GM23338 (cell line): ENCODE results near the gene SNX1. TPM values are rescaled to one million over a fixed set of nuclear protein-coding genes. Genes with fewer than 3 reads are reported as not detected.

Source experiments
- ATAC-seq: fragments of 200-7000 bp; cut with Tn5 transposase; 3 replicates; pipeline ENCODE4 v1.9.1; 2020
- DNase-seq: peaks from one replicate; pipeline ENCODE4 v3.0.0-alpha.2; 2015; ENCODE audit warnings: low spot score
- H2AFZ ChIP-seq: fragments of 200-600 bp; sonication (generic); 2 replicates; pipeline ENCODE4 v1.8.0; 2016; ENCODE audit warnings: antibody characterized with exemption, mild to moderate bottlenecking, moderate library complexity
- H3F3A ChIP-seq: fragments of 200-600 bp; sonication (generic); replicated peaks from 2 replicates; pipeline ENCODE4 v1.8.0; 2017; ENCODE audit warnings: antibody characterized with exemption, mixed run types, low read depth
- H3K27ac ChIP-seq: fragments of 200-600 bp; sonication (generic); 2 replicates; pipeline ENCODE4 v1.6.1; 2016; ENCODE audit warnings: low read depth
- H3K27me3 ChIP-seq: fragments of 200-600 bp; sonication (generic); 2 replicates; pipeline ENCODE4 v1.8.0; 2016; ENCODE audit warnings: mild to moderate bottlenecking, mixed run types, moderate library complexity; ENCODE audit not compliant: insufficient read depth
- H3K36me3 ChIP-seq: fragments of 200-600 bp; sonication (generic); 2 replicates; pipeline ENCODE4 v1.8.0; 2016; ENCODE audit warnings: mild to moderate bottlenecking; ENCODE audit not compliant: insufficient read depth
- H3K4me1 ChIP-seq: fragments of 200-600 bp; sonication (generic); 2 replicates; pipeline ENCODE4 v1.8.0; 2016; ENCODE audit warnings: mild to moderate bottlenecking, moderate library complexity; ENCODE audit not compliant: insufficient read depth
- H3K4me2 ChIP-seq: fragments of 200-600 bp; sonication (generic); 2 replicates; pipeline ENCODE4 v1.7.1; 2017; ENCODE audit warnings: mixed run types
- H3K4me3 ChIP-seq: fragments of 200-600 bp; sonication (generic); 2 replicates; pipeline ENCODE4 v1.6.1; 2016; ENCODE audit warnings: mixed run types
- H3K79me2 ChIP-seq: fragments of 200-600 bp; sonication (generic); replicated peaks from 2 replicates; pipeline ENCODE4 v1.8.0; 2017; ENCODE audit warnings: mild to moderate bottlenecking; ENCODE audit not compliant: insufficient read depth
- H3K9me2 ChIP-seq: fragments of 200-600 bp; sonication (generic); 2 replicates; pipeline ENCODE4 v1.8.0; 2017; ENCODE audit not compliant: insufficient read depth
- H4K20me1 ChIP-seq: fragments of 200-600 bp; sonication (generic); replicated peaks from 2 replicates; pipeline ENCODE4 v1.8.0; 2017; ENCODE audit warnings: mild to moderate bottlenecking; ENCODE audit not compliant: insufficient read depth
- H3K27ac Mint-ChIP-seq: 2 replicates; pipeline ENCODE4 v1.8.0; 2020; ENCODE audit warnings: inconsistent platforms, mild to moderate bottlenecking, moderate library complexity, mixed read lengths
- H3K27me3 Mint-ChIP-seq: 3 replicates; pipeline ENCODE4 v1.8.0; 2022; ENCODE audit warnings: low read depth, mild to moderate bottlenecking, moderate library complexity, mixed read lengths, inconsistent platforms; ENCODE audit not compliant: insufficient read depth, poor library complexity
- H3K36me3 Mint-ChIP-seq: 3 replicates; pipeline ENCODE4 v1.8.0; 2021; ENCODE audit warnings: low read depth, mild to moderate bottlenecking, inconsistent platforms, moderate library complexity, mixed read lengths
- H3K4me1 Mint-ChIP-seq: 3 replicates; pipeline ENCODE4 v1.8.0; 2020; ENCODE audit warnings: mild to moderate bottlenecking, inconsistent platforms, mixed read lengths
- H3K4me3 Mint-ChIP-seq: 3 replicates; pipeline ENCODE4 v1.8.0; 2021; ENCODE audit warnings: moderate library complexity, mild to moderate bottlenecking, inconsistent platforms, mixed read lengths
- H3K9me3 Mint-ChIP-seq: 3 replicates; pipeline ENCODE4 v1.8.0; 2020; ENCODE audit warnings: moderate library complexity, mild to moderate bottlenecking, inconsistent platforms, mixed read lengths
- CREB1 ChIP-seq: fragments of 250-450 bp; sonication (Bioruptor Pico); IDR thresholded peaks from 2 replicates; pipeline ENCODE4 v1.5.0; 2020; ENCODE audit warnings: low read depth, mild to moderate bottlenecking, moderate library complexity
- EZH2phosphoT487 ChIP-seq: fragments of 200-600 bp; sonication (generic); IDR thresholded peaks from one replicate; pipeline ENCODE4 v1.8.1; 2018; ENCODE audit warnings: antibody characterized with exemption; ENCODE audit not compliant: unreplicated experiment
- ZNF114 ChIP-seq: fragments of 250-450 bp; sonication (Bioruptor Pico); IDR thresholded peaks from 2 replicates; pipeline ENCODE4 v1.5.0; 2020; ENCODE audit warnings: mild to moderate bottlenecking, moderate library complexity
- ZNF331 ChIP-seq: fragments of 250-450 bp; sonication (Bioruptor Pico); IDR thresholded peaks from 2 replicates; pipeline ENCODE4 v1.5.0; 2020; ENCODE audit warnings: low read depth, mild to moderate bottlenecking, moderate library complexity
- polyA plus RNA-seq: library from polyadenylated mRNA; unstranded; fragments of >200 nt; fragmentation: Nextera tagmentation; extraction: Ambion mirVana; gene quantifications from 2 replicates; pipeline ENCODE4 v1.2.1, GENCODE V29; 2016
- total RNA-seq: library from RNA; depleted of rRNA; stranded (reverse); fragments of >200 nt; shearing (Covaris generic); gene quantifications from 2 replicates; pipeline ENCODE4 v1.2.3, GENCODE V29; 2014
- TF ChIP-seq, protein P1 (sequence below): IDR thresholded peaks from one replicate; pipeline ENCODE4 v1.6.1; 2018; ENCODE audit warnings: antibody characterized with exemption; ENCODE audit not compliant: unreplicated experiment
- TF ChIP-seq, protein P2 (sequence below), 2 experiments: fragments of 200-600 bp in 1 of 2; sonication (generic) in 1 of 2; conservative IDR thresholded peaks; 2 replicates each; pipeline versions ENCODE4 v1.5.1 to v1.6.1; 2016 to 2017; ENCODE audit warnings: antibody characterized with exemption in 2 of 2, low read depth in 2 of 2, mild to moderate bottlenecking in 2 of 2, moderate library complexity in 1 of 2
- TF ChIP-seq, protein P3 (sequence below): fragments of 250-450 bp; sonication (Bioruptor Pico); IDR thresholded peaks from 2 replicates; pipeline ENCODE4 v1.5.0; 2020; ENCODE audit warnings: mild to moderate bottlenecking, moderate library complexity

The SNX1 gene
- total and polyA plus RNA-seq, 2 experiments from 2014 or later = 33.3 to 33.8 TPM

DNA sequence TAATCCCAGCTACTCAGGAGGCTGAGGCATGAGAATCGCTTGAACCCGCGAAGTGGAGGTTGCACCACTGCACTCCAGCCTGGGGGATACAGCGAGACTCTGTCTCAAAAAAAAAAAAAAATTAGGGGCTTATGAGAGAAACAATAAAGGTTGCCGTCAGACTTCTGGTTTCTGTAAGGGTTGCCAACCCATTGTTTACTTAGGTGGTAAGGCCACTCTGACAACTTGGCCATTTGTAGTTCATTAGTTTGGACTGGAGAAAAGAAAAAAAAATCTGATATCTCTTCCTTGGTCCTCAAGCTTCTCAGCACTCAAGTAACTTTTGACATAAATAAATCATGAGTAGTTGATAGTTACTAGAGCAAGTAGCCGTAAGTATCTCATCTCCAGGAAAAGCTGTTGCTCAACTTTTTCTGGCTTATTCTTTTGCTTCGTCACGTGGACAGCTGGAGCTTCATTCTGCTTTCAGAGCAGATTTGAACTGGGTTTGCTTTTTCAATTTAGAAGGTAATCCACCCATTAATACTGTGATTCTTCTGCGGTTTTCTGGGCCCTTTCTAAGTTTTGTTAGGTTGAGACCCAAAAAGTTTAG is 9.4 kb downstream of the SNX1 start:
- H3K4me1 ChIP-seq = no peaks in the 10 kb centered on the region
- Mint-ChIP-seq H3K27me3 (peaks cover 2% of the 10 kb centered on the region), H3K4me1 (no peaks in the 10 kb centered on the region), H3K36me3 (no peaks in the 10 kb centered on the region), H3K9me3 (no peaks in the 10 kb centered on the region), H3K27ac (no peak overlapping the region), H3K4me3 (no peak overlapping the region)
- H3F3A ChIP-seq = no peaks in the 10 kb centered on the region
- H2AFZ ChIP-seq = no peak overlapping the region
- ATAC-seq (no peak), DNase-seq (no peak)
- peaks cover 78% of the 10 kb centered on the region for H3K79me2 ChIP-seq
- H3K27me3 ChIP-seq = no peaks in the 10 kb centered on the region
- no peak overlapping the region for H3K27ac ChIP-seq
- H3K36me3 ChIP-seq = no peaks in the 10 kb centered on the region
- H3K4me3 ChIP-seq = no peak overlapping the region
- H3K9me2 ChIP-seq = no peaks in the 10 kb centered on the region
- no peaks in the 10 kb centered on the region; the same call in 1 of the 2 replicates for H4K20me1 ChIP-seq
- TF ChIP-seq, protein P1, sequence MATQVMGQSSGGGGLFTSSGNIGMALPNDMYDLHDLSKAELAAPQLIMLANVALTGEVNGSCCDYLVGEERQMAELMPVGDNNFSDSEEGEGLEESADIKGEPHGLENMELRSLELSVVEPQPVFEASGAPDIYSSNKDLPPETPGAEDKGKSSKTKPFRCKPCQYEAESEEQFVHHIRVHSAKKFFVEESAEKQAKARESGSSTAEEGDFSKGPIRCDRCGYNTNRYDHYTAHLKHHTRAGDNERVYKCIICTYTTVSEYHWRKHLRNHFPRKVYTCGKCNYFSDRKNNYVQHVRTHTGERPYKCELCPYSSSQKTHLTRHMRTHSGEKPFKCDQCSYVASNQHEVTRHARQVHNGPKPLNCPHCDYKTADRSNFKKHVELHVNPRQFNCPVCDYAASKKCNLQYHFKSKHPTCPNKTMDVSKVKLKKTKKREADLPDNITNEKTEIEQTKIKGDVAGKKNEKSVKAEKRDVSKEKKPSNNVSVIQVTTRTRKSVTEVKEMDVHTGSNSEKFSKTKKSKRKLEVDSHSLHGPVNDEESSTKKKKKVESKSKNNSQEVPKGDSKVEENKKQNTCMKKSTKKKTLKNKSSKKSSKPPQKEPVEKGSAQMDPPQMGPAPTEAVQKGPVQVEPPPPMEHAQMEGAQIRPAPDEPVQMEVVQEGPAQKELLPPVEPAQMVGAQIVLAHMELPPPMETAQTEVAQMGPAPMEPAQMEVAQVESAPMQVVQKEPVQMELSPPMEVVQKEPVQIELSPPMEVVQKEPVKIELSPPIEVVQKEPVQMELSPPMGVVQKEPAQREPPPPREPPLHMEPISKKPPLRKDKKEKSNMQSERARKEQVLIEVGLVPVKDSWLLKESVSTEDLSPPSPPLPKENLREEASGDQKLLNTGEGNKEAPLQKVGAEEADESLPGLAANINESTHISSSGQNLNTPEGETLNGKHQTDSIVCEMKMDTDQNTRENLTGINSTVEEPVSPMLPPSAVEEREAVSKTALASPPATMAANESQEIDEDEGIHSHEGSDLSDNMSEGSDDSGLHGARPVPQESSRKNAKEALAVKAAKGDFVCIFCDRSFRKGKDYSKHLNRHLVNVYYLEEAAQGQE = no peak
- no peak for TF ChIP-seq ZNF331 (CRISPR knock-in tag)
- no peak for TF ChIP-seq EZH2phosphoT487
- TF ChIP-seq CREB1 (CRISPR knock-in tag) = no peak
- no peak for TF ChIP-seq ZNF114 (CRISPR knock-in tag)
- TF ChIP-seq, protein P2, sequence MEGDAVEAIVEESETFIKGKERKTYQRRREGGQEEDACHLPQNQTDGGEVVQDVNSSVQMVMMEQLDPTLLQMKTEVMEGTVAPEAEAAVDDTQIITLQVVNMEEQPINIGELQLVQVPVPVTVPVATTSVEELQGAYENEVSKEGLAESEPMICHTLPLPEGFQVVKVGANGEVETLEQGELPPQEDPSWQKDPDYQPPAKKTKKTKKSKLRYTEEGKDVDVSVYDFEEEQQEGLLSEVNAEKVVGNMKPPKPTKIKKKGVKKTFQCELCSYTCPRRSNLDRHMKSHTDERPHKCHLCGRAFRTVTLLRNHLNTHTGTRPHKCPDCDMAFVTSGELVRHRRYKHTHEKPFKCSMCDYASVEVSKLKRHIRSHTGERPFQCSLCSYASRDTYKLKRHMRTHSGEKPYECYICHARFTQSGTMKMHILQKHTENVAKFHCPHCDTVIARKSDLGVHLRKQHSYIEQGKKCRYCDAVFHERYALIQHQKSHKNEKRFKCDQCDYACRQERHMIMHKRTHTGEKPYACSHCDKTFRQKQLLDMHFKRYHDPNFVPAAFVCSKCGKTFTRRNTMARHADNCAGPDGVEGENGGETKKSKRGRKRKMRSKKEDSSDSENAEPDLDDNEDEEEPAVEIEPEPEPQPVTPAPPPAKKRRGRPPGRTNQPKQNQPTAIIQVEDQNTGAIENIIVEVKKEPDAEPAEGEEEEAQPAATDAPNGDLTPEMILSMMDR (conservative IDR thresholded peaks at IDR 0.05; ENCODE audit: low read depth in 2 of 2) = no peak
- TF ChIP-seq, protein P3, sequence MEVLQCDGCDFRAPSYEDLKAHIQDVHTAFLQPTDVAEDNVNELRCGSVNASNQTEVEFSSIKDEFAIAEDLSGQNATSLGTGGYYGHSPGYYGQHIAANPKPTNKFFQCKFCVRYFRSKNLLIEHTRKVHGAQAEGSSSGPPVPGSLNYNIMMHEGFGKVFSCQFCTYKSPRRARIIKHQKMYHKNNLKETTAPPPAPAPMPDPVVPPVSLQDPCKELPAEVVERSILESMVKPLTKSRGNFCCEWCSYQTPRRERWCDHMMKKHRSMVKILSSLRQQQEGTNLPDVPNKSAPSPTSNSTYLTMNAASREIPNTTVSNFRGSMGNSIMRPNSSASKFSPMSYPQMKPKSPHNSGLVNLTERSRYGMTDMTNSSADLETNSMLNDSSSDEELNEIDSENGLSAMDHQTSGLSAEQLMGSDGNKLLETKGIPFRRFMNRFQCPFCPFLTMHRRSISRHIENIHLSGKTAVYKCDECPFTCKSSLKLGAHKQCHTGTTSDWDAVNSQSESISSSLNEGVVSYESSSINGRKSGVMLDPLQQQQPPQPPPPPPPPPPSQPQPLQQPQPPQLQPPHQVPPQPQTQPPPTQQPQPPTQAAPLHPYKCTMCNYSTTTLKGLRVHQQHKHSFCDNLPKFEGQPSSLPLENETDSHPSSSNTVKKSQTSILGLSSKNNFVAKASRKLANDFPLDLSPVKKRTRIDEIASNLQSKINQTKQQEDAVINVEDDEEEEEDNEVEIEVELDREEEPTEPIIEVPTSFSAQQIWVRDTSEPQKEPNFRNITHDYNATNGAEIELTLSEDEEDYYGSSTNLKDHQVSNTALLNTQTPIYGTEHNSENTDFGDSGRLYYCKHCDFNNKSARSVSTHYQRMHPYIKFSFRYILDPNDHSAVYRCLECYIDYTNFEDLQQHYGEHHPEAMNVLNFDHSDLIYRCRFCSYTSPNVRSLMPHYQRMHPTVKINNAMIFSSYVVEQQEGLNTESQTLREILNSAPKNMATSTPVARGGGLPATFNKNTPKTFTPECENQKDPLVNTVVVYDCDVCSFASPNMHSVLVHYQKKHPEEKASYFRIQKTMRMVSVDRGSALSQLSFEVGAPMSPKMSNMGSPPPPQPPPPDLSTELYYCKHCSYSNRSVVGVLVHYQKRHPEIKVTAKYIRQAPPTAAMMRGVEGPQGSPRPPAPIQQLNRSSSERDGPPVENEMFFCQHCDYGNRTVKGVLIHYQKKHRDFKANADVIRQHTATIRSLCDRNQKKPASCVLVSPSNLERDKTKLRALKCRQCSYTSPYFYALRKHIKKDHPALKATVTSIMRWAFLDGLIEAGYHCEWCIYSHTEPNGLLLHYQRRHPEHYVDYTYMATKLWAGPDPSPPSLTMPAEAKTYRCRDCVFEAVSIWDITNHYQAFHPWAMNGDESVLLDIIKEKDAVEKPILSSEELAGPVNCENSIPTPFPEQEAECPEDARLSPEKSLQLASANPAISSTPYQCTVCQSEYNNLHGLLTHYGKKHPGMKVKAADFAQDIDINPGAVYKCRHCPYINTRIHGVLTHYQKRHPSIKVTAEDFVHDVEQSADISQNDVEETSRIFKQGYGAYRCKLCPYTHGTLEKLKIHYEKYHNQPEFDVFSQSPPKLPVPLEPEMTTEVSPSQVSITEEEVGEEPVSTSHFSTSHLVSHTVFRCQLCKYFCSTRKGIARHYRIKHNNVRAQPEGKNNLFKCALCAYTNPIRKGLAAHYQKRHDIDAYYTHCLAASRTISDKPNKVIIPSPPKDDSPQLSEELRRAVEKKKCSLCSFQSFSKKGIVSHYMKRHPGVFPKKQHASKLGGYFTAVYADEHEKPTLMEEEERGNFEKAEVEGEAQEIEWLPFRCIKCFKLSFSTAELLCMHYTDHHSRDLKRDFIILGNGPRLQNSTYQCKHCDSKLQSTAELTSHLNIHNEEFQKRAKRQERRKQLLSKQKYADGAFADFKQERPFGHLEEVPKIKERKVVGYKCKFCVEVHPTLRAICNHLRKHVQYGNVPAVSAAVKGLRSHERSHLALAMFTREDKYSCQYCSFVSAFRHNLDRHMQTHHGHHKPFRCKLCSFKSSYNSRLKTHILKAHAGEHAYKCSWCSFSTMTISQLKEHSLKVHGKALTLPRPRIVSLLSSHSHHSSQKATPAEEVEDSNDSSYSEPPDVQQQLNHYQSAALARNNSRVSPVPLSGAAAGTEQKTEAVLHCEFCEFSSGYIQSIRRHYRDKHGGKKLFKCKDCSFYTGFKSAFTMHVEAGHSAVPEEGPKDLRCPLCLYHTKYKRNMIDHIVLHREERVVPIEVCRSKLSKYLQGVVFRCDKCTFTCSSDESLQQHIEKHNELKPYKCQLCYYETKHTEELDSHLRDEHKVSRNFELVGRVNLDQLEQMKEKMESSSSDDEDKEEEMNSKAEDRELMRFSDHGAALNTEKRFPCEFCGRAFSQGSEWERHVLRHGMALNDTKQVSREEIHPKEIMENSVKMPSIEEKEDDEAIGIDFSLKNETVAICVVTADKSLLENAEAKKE = no peak
- no peak overlapping the region for H3K4me2 ChIP-seq
